Panc1 (cell line): ENCODE results near the gene NME4. TPM values are rescaled to one million over a fixed set of nuclear protein-coding genes. Genes with fewer than 3 reads are reported as not detected.

Source experiments
- ATAC-seq: fragments of 200-7000 bp; cut with Tn5 transposase; 2 replicates; pipeline ENCODE4 v1.9.1; 2020; ENCODE audit warnings: mild to moderate bottlenecking, moderate library complexity
- BruUV-seq: library from RNA; stranded (reverse); fragments of 400-500 nt; replicated peaks from 2 replicates; lab custom pipeline; 2021; lab: Mats Ljungman, UMichigan
- CTCF ChIA-PET: fragments of 300-600 bp; sonication (Branson Sonifier 250); formaldehyde crosslinking; loops from one replicate; lab custom pipeline; 2022; ENCODE audit warnings: antibody characterized with exemption; lab: Charles Lee
- POLR2A ChIA-PET: fragments of 300-600 bp; sonication (Branson Sonifier 250); formaldehyde crosslinking; loops from one replicate; lab custom pipeline; 2022; ENCODE audit warnings: antibody characterized with exemption; lab: Charles Lee
- DNase-seq: peaks from one replicate; pipeline ENCODE4 v3.0.0-alpha.2; 2010; ENCODE audit warnings: low read depth, low spot score
- H3K27ac ChIP-seq: 2 replicates; pipeline ENCODE4 v1.5.1; 2011; ENCODE audit warnings: mild to moderate bottlenecking, low read length, inconsistent platforms
- H3K27me3 ChIP-seq: fragments of 200-500 bp; sonication (Bioruptor generic); 2 replicates; pipeline ENCODE4 v1.6.0; 2014; ENCODE audit warnings: low read length, inconsistent platforms; ENCODE audit not compliant: control insufficient read depth, insufficient read depth
- H3K36me3 ChIP-seq: fragments of 200-500 bp; sonication (Bioruptor generic); 2 replicates; pipeline ENCODE4 v1.5.1; 2014; ENCODE audit warnings: inconsistent platforms, mild to moderate bottlenecking, low read length, moderate library complexity; ENCODE audit not compliant: control insufficient read depth, insufficient read depth
- H3K4me1 ChIP-seq: 2 replicates; pipeline ENCODE4 v1.5.1; 2011; ENCODE audit warnings: inconsistent platforms, mild to moderate bottlenecking, low read length, moderate library complexity; ENCODE audit not compliant: control insufficient read depth, insufficient read depth
- H3K4me3 ChIP-seq, 2 experiments: 2 replicates each; pipeline ENCODE4 v1.5.1; 2011 to 2012; ENCODE audit warnings: low read depth in 2 of 2, low read length in 2 of 2, mild to moderate bottlenecking in 2 of 2, inconsistent platforms in 1 of 2, moderate library complexity in 1 of 2
- H3K9me3 ChIP-seq: fragments of 200-500 bp; sonication (Bioruptor generic); 2 replicates; pipeline ENCODE4 v1.5.1; 2014; ENCODE audit warnings: low read depth, mild to moderate bottlenecking, inconsistent platforms, low read length, moderate library complexity; ENCODE audit not compliant: control insufficient read depth, insufficient read depth
- CTCF ChIP-seq: fragments of 450-650 bp; IDR thresholded peaks from 2 replicates; pipeline ENCODE4 v1.5.1; 2017; ENCODE audit warnings: mild to moderate bottlenecking
- POLR2AphosphoS5 ChIP-seq: IDR thresholded peaks from 2 replicates; pipeline ENCODE4 v1.6.1; 2012; ENCODE audit warnings: mild to moderate bottlenecking, low read depth, low read length, moderate library complexity
- REST ChIP-seq, 2 experiments: IDR thresholded peaks; 2 replicates each; pipeline ENCODE4 v1.6.1; 2011 to 2012; ENCODE audit warnings: low read depth in 2 of 2, control low read depth in 1 of 2, low read length in 1 of 2, mild to moderate bottlenecking in 1 of 2, moderate library complexity in 1 of 2; ENCODE audit not compliant: insufficient read depth in 1 of 2
- SIN3A ChIP-seq: IDR thresholded peaks from 2 replicates; pipeline ENCODE4 v1.6.1; 2012; ENCODE audit warnings: low read depth, mild to moderate bottlenecking, low read length, moderate library complexity, borderline replicate concordance; ENCODE audit not compliant: insufficient read depth
- TCF7L2 ChIP-seq: IDR thresholded peaks from 2 replicates; pipeline ENCODE4 v1.6.1; 2011; ENCODE audit warnings: mild to moderate bottlenecking, low read depth, low read length, inconsistent platforms
- in situ Hi-C: cut with HindIII; loops from 2 replicates; pipeline ENCODE4 v1.10.0; 2016; ENCODE audit warnings: low sequenced_read_pairs, low pct_unique_long_range_greater_than_20kb
- intact Hi-C: fragments of 100-400 bp; cut with micrococcal nuclease; formaldehyde crosslinking; loops from one replicate; pipeline ENCODE4 v1.10.0; 2022; ENCODE audit not compliant: unreplicated experiment
- total RNA-seq: library from RNA; stranded (reverse); gene quantifications from one replicate; pipeline ENCODE4 v1.2.1, GENCODE V29; 2021; ENCODE audit not compliant: unreplicated experiment

NME4 gene
- total RNA-seq, 1 experiment from 2014 or later, result 500 TPM

GRCh38 chr16:364595-365491 is 32.2 kb upstream of the NME4 start:
- CTCF ChIA-PET, result no interaction called here
- intact Hi-C loops (no loop called here), in situ Hi-C loops (no loop called here)
- Histone ChIP-seq H3K36me3 (no peaks in the 10 kb centered on the region; the same call in 1 of the 2 replicates), H3K27ac (no peak overlapping the region), H3K4me1 (peaks cover 14% of the 10 kb centered on the region), H3K4me3 (no peak overlapping the region), H3K27me3 (no peaks in the 10 kb centered on the region), H3K9me3 (no peaks in the 10 kb centered on the region)
- no peak for TF ChIP-seq SIN3A
- TF ChIP-seq REST (IDR thresholded peaks at IDR 0.05; ENCODE audit: insufficient read depth in 1 of 2, low read depth in 2 of 2, low read length in 1 of 2), result no peak
- ATAC-seq (no peak), DNase-seq (no peak)
- BruUV-seq, result no TSS peak
- POLR2A ChIA-PET, result interaction anchor here (0.6 kb wide), 2 partner anchors 28 to 187 kb away, joined by 5 read pairs; no protein-coding TSS in a partner anchor

- ATAC-seq (no peak), DNase-seq (no peak)
- intact Hi-C loops, result no loop called here
- no peak overlapping the region for H3K4me3 ChIP-seq
- no peaks in the 10 kb centered on the region; the same call in 1 of the 2 replicates for H3K36me3 ChIP-seq
- ChIA-PET POLR2A (no interaction called here), CTCF (no interaction called here)
- TF ChIP-seq TCF7L2 (no peak), CTCF (no peak), SIN3A (no peak), POLR2AphosphoS5 (no peak), REST (IDR thresholded peaks at IDR 0.05; ENCODE audit: insufficient read depth in 1 of 2, low read depth in 2 of 2, low read length in 1 of 2) (no peak)
- H3K27ac ChIP-seq, result no peak overlapping the region
- in situ Hi-C loops, result no loop called here
- no peaks in the 10 kb centered on the region for H3K9me3 ChIP-seq
- peaks cover 24% of the 10 kb centered on the region for H3K4me1 ChIP-seq
- H3K27me3 ChIP-seq, result no peaks in the 10 kb centered on the region
- no TSS peak for BruUV-seq
Measured at GRCh38 chr16:366476-366875, 30.5 kb upstream of the NME4 start.
